ENCODE results near the gene MFSD12.

The MFSD12 gene

GRCh38 chr19:3537101-3537437 lies 20.3 kb downstream of the MFSD12 start:
- DNase-seq, result no peak
- H2AFZ ChIP-seq (ENCODE audit: low read length), result no peak overlapping the region
- no peaks in the 10 kb centered on the region for H3K9me2 ChIP-seq (replicated peaks; ENCODE audit: insufficient read depth, low read length)
- H3K27me3 ChIP-seq (replicated peaks; ENCODE audit: insufficient read depth, low read length), result no peaks in the 10 kb centered on the region
- H3K9me3 ChIP-seq (replicated peaks; ENCODE audit: insufficient read depth, low read length), result no peaks in the 10 kb centered on the region
- H3K27ac ChIP-seq (ENCODE audit: low read length), result no peak overlapping the region
- TF ChIP-seq EZH2 (optimal IDR thresholded peaks at IDR 0.05; ENCODE audit: low read depth, low read length) (no peak), EZH2phosphoT487 (IDR thresholded peaks at IDR 0.05; ENCODE audit: low read length) (no peak), CTCF (IDR thresholded peaks at IDR 0.05; ENCODE audit: low read length) (no peak)
- H3K36me3 ChIP-seq (replicated peaks; ENCODE audit: insufficient read depth, low read length), result no peaks in the 10 kb centered on the region
- no peak overlapping the region for H3K4me3 ChIP-seq (ENCODE audit: low read length)
- peaks cover under 1% of the 10 kb centered on the region; the same call in 1 of the 2 replicates for H3F3A ChIP-seq (ENCODE audit: insufficient read depth, low read length)
- no peak overlapping the region for H3K4me2 ChIP-seq (ENCODE audit: low read depth, low read length)
- H3K79me2 ChIP-seq (ENCODE audit: low read length), result no peaks in the 10 kb centered on the region
- H4K20me1 ChIP-seq (ENCODE audit: insufficient read depth, low read length), result no peaks in the 10 kb centered on the region
- H3K4me1 ChIP-seq (ENCODE audit: low read length), result no peaks in the 10 kb centered on the region
- H3K9ac ChIP-seq (ENCODE audit: low read length), result no peak overlapping the region

- no peaks in the 10 kb centered on the region for H4K20me1 ChIP-seq (ENCODE audit: insufficient read depth, low read length)
- H3K4me2 ChIP-seq (ENCODE audit: low read depth, low read length), result no peak overlapping the region
- H3K79me2 ChIP-seq (ENCODE audit: low read length), result no peaks in the 10 kb centered on the region
- H3K27ac ChIP-seq (ENCODE audit: low read length), result no peak overlapping the region
- H3F3A ChIP-seq (ENCODE audit: insufficient read depth, low read length), result no peaks in the 10 kb centered on the region
- H2AFZ ChIP-seq (ENCODE audit: low read length), result no peak overlapping the region
- no peaks in the 10 kb centered on the region for H3K36me3 ChIP-seq (replicated peaks; ENCODE audit: insufficient read depth, low read length)
- TF ChIP-seq CTCF (IDR thresholded peaks at IDR 0.05; ENCODE audit: low read length) (no peak), EZH2phosphoT487 (IDR thresholded peaks at IDR 0.05; ENCODE audit: low read length) (no peak), EZH2 (optimal IDR thresholded peaks at IDR 0.05; ENCODE audit: low read depth, low read length) (no peak)
- no peak for DNase-seq
- no peak overlapping the region for H3K4me3 ChIP-seq (ENCODE audit: low read length)
- no peaks in the 10 kb centered on the region for H3K9me2 ChIP-seq (replicated peaks; ENCODE audit: insufficient read depth, low read length)
- no peaks in the 10 kb centered on the region for H3K4me1 ChIP-seq (ENCODE audit: low read length)
- no peak overlapping the region for H3K9ac ChIP-seq (ENCODE audit: low read length)
- H3K9me3 ChIP-seq (replicated peaks; ENCODE audit: insufficient read depth, low read length), result no peaks in the 10 kb centered on the region
- H3K27me3 ChIP-seq (replicated peaks; ENCODE audit: insufficient read depth, low read length), result no peaks in the 10 kb centered on the region
These were observed 20.8 kb downstream of the MFSD12 start for GRCh38 chr19:3536429-3537100.

GRCh38 chr19:3535981-3536380 lies 21.4 kb downstream of the MFSD12 start:
- H3F3A ChIP-seq (ENCODE audit: insufficient read depth, low read length), result no peaks in the 10 kb centered on the region
- H3K79me2 ChIP-seq (ENCODE audit: low read length), result no peaks in the 10 kb centered on the region
- H3K9me3 ChIP-seq (replicated peaks; ENCODE audit: insufficient read depth, low read length), result no peaks in the 10 kb centered on the region
- no peak for TF ChIP-seq CTCF (IDR thresholded peaks at IDR 0.05; ENCODE audit: low read length)
- TF ChIP-seq EZH2phosphoT487 (IDR thresholded peaks at IDR 0.05; ENCODE audit: low read length), result no peak
- TF ChIP-seq EZH2 (optimal IDR thresholded peaks at IDR 0.05; ENCODE audit: low read depth, low read length), result no peak
- no peaks in the 10 kb centered on the region for H3K27me3 ChIP-seq (replicated peaks; ENCODE audit: insufficient read depth, low read length)
- no peaks in the 10 kb centered on the region for H4K20me1 ChIP-seq (ENCODE audit: insufficient read depth, low read length)
- H3K4me2 ChIP-seq (ENCODE audit: low read depth, low read length), result no peak overlapping the region
- no peak overlapping the region for H3K27ac ChIP-seq (ENCODE audit: low read length)
- H3K4me1 ChIP-seq (ENCODE audit: low read length), result no peaks in the 10 kb centered on the region
- H3K4me3 ChIP-seq (ENCODE audit: low read length), result no peak overlapping the region
- no peak overlapping the region for H2AFZ ChIP-seq (ENCODE audit: low read length)
- no peak overlapping the region for H3K9ac ChIP-seq (ENCODE audit: low read length)
- H3K9me2 ChIP-seq (replicated peaks; ENCODE audit: insufficient read depth, low read length), result no peaks in the 10 kb centered on the region
- no peak for DNase-seq
- no peaks in the 10 kb centered on the region for H3K36me3 ChIP-seq (replicated peaks; ENCODE audit: insufficient read depth, low read length)

Measured in MM.1S (cell line).